ENCODE results near the gene HRH4. TPM values are rescaled to one million over a fixed set of nuclear protein-coding genes. Genes with fewer than 3 reads are reported as not detected.

HRH4 gene
- total RNA-seq, 1 experiment from 2014 or later = not detected

DNA sequence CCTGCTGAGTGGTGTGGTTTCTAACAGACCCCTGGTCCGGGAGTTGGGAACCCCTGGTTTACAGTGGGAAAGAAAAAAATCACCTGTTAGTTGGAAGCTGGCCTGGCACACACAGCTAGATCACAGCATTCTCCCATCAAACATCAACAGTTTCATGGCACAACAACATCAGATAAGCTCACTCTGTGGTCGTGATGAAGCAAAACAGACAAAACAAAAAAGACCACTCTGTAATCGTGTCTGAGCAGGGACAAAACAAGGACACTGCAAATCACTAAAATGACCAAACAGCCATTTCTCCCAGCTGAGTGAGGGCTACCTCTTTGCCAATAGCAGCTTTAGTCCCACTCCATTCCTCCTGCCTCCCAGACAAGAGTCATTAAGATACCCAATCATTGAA is 43.0 kb upstream of the HRH4 start:
- Mint-ChIP-seq H3K4me1 (peaks cover 4 to 11% of the 10 kb centered on the region in 2 experiments), H3K36me3 (ENCODE audit: insufficient read depth in 1 of 3, low read depth in 3 of 3) (no peaks in the 10 kb centered on the region), H3K4me3 (no peak overlapping the region), H3K9me3 (no peaks in the 10 kb centered on the region), H3K27me3 (ENCODE audit: low read depth) (peaks cover 2% of the 10 kb centered on the region; the same call in 1 of the 2 replicates), H3K27ac (no peak overlapping the region; a peak in 2 of 7 replicates)
- no peak overlapping the region for H3T11ph ChIP-seq (ENCODE audit: low read length)
- no peak overlapping the region for H3K9ac ChIP-seq (ENCODE audit: extremely low read depth, insufficient read length, low read length)
- H4K8ac ChIP-seq (replicated peaks; ENCODE audit: insufficient read length, low read depth, low read length) = no peak overlapping the region
- no peaks in the 10 kb centered on the region for H3K27me3 ChIP-seq (ENCODE audit: insufficient read depth, low read length)
- no peak overlapping the region for H3K27ac ChIP-seq (ENCODE audit: insufficient read length, low read depth, low read length)
- no peak overlapping the region for H2BK5ac ChIP-seq (ENCODE audit: insufficient read length, low read length)
- H3K79me1 ChIP-seq (ENCODE audit: insufficient read depth, low read depth, low read length, poor library complexity, severe bottlenecking) = no peaks in the 10 kb centered on the region
- no peak for TF ChIP-seq CTCF (conservative IDR thresholded peaks at IDR 0.05)
- no peaks in the 10 kb centered on the region for H4K20me1 ChIP-seq (ENCODE audit: control insufficient read depth, insufficient read depth, insufficient read length)
- H3K9me3 ChIP-seq (ENCODE audit: control insufficient read depth, low read depth, low read length) = no peaks in the 10 kb centered on the region
- no peaks in the 10 kb centered on the region for H3K4me1 ChIP-seq (ENCODE audit: insufficient read depth, low read length)
- no peak overlapping the region for H2BK12ac ChIP-seq (ENCODE audit: insufficient read length, low read depth, low read length)
- H2BK15ac ChIP-seq (ENCODE audit: low read depth, low read length) = no peak overlapping the region
- no peak overlapping the region for H2AK5ac ChIP-seq (ENCODE audit: insufficient read length, low read length)
- no peak overlapping the region for H3K4ac ChIP-seq (ENCODE audit: low read depth, low read length)
- no peak overlapping the region for H3K14ac ChIP-seq (ENCODE audit: insufficient read depth, low read length)
- no peak overlapping the region for H2BK120ac ChIP-seq (ENCODE audit: low read depth, low read length, poor library complexity, severe bottlenecking)
- H3K18ac ChIP-seq (ENCODE audit: insufficient read length, low read depth, low read length) = no peak overlapping the region
- no peak overlapping the region for H4K5ac ChIP-seq (ENCODE audit: insufficient read length, low read depth, low read length)
- H3K23ac ChIP-seq (ENCODE audit: insufficient read length, low read depth, low read length) = no peak overlapping the region
- no peak for DNase-seq
- no peak overlapping the region for H3K56ac ChIP-seq (ENCODE audit: insufficient read length, low read depth, low read length)
- no peaks in the 10 kb centered on the region for H3K79me2 ChIP-seq (ENCODE audit: insufficient read depth, low read length)
- no peak overlapping the region for H4K91ac ChIP-seq (ENCODE audit: insufficient read length, low read depth, low read length)
- H2AFZ ChIP-seq (ENCODE audit: low read length) = no peak overlapping the region
- H3K4me2 ChIP-seq (ENCODE audit: insufficient read depth, insufficient read length, low read length) = no peak overlapping the region
- H2BK20ac ChIP-seq (ENCODE audit: low read depth, low read length, poor library complexity, severe bottlenecking) = no peak overlapping the region
- no peaks in the 10 kb centered on the region for H3K23me2 ChIP-seq (ENCODE audit: insufficient read length, low read depth, low read length, poor library complexity, severe bottlenecking)
- WGBS (ENCODE audit: extremely low coverage, insufficient read length, low lambda C conversion rate) = no CpG with 5 or more reads among the region's 3 CpGs

Measured in H9 (cell line).